ENCODE data around the gene PCNX1.
"Not testable (repeated sequence)": the region's sequence is repeated elsewhere in the genome, so short reads cannot be mapped to it uniquely, and the experiment has no call there.

The PCNX1 gene

GRCh38 chr14:70971560-70971959 is 64.3 kb downstream of the PCNX1 start:
- DNase-seq = no peak

GRCh38 chr14:70972107-70972976 is 65.1 kb downstream of the PCNX1 start:
- DNase-seq = peak; percentile 75

- DNase-seq = no peak
These were observed 69.3 kb downstream of the PCNX1 start for GRCh38 chr14:70976591-70976990.

- DNase-seq = no peak
These were observed 74.0 kb downstream of the PCNX1 start for GRCh38 chr14:70981000-70981952.

- no peak for DNase-seq
These were observed 74.9 kb downstream of the PCNX1 start for GRCh38 chr14:70982200-70982599.

- DNase-seq = no peak
These were observed 79.8 kb downstream of the PCNX1 start for GRCh38 chr14:70987041-70987440.

- DNase-seq = no peak
These were observed 81.2 kb downstream of the PCNX1 start for GRCh38 chr14:70988452-70988851.

GRCh38 chr14:70993931-70994330 is 86.7 kb downstream of the PCNX1 start:
- DNase-seq = no peak

GRCh38 chr14:70995211-70995610 is 88.0 kb downstream of the PCNX1 start:
- no peak for DNase-seq

- DNase-seq = no peak
These were observed 88.4 kb downstream of the PCNX1 start for GRCh38 chr14:70995671-70996070.

GRCh38 chr14:70999117-70999516 is 91.9 kb downstream of the PCNX1 start:
- DNase-seq = no peak

- DNase-seq = no peak
These were observed 92.8 kb downstream of the PCNX1 start for GRCh38 chr14:71000091-71000490.

GRCh38 chr14:71001742-71002141 is 94.5 kb downstream of the PCNX1 start:
- no peak for DNase-seq

- DNase-seq = no peak
These were observed 95.9 kb downstream of the PCNX1 start for GRCh38 chr14:71003156-71003555.

- DNase-seq = no peak
These were observed 97.2 kb downstream of the PCNX1 start for GRCh38 chr14:71004481-71004880.

- DNase-seq = no peak
These were observed 97.8 kb downstream of the PCNX1 start for GRCh38 chr14:71005076-71005475.

- no peak for DNase-seq
These were observed 98.9 kb downstream of the PCNX1 start for GRCh38 chr14:71006200-71006563.

- no peak for DNase-seq
These were observed 104.2 kb downstream of the PCNX1 start for GRCh38 chr14:71011479-71011878.

- no peak for DNase-seq
These were observed 105.6 kb downstream of the PCNX1 start for GRCh38 chr14:71012888-71013287.

- no peak for DNase-seq
These were observed 106.4 kb downstream of the PCNX1 start for GRCh38 chr14:71013551-71014192.

- DNase-seq = not testable (repeated sequence)
These were observed 112.7 kb downstream of the PCNX1 start for GRCh38 chr14:71019917-71020316.

- no peak for DNase-seq
These were observed 114.2 kb downstream of the PCNX1 start for GRCh38 chr14:71021347-71022011.
